ENCODE measurements around the gene POLR2C. TPM values are rescaled to one million over a fixed set of nuclear protein-coding genes. Genes with fewer than 3 reads are reported as not detected.

The POLR2C gene
- total and polyA plus RNA-seq, 2 experiments from 2014 or later, result 37.6 to 123 TPM

GRCh38 chr16:57516773-57517172 lies 54.3 kb downstream of the POLR2C start (continued):
- TF ChIP-seq REST (IDR thresholded peaks at IDR 0.05; ENCODE audit: unreplicated experiment) (no peak), EZH2phosphoT487 (IDR thresholded peaks at IDR 0.05; ENCODE audit: unreplicated experiment) (no peak), STAT1 (IDR thresholded peaks at IDR 0.05; ENCODE audit: unreplicated experiment) (no peak)

- H3F3A ChIP-seq (replicated peaks; ENCODE audit: low read depth), result no peaks in the 10 kb centered on the region
- H4K20me1 ChIP-seq (replicated peaks; ENCODE audit: insufficient read depth), result no peaks in the 10 kb centered on the region
- TF ChIP-seq ZNF462 (CRISPR knock-in tag; IDR thresholded peaks at IDR 0.05), result no peak
- no peak for TF ChIP-seq ETS1 (IDR thresholded peaks at IDR 0.05)
- no peak for TF ChIP-seq NANOG (IDR thresholded peaks at IDR 0.05; ENCODE audit: borderline replicate concordance)
- TF ChIP-seq CREB1 (CRISPR knock-in tag; IDR thresholded peaks at IDR 0.05; ENCODE audit: low read depth), result no peak
- no peak for TF ChIP-seq REST (IDR thresholded peaks at IDR 0.05; ENCODE audit: unreplicated experiment)
- no peak for TF ChIP-seq POLR2AphosphoS5 (IDR thresholded peaks at IDR 0.05; ENCODE audit: low read depth)
Measured at GRCh38 chr16:57517397-57518367, 55.2 kb downstream of the POLR2C start.

More at GRCh38 chr16:57517397-57518367, 55.2 kb downstream of the POLR2C start:
- no peak for ATAC-seq
- Mint-ChIP-seq H3K36me3 (ENCODE audit: low read depth) (peaks cover 6% of the 10 kb centered on the region; the same call in 1 of the 3 replicates), H3K9me3 (no peaks in the 10 kb centered on the region; the same call in 2 of the 3 replicates), H3K27me3 (ENCODE audit: insufficient read depth, low read depth, poor library complexity) (peaks cover 14% of the 10 kb centered on the region), H3K4me3 (no peak overlapping the region), H3K27ac (no peak overlapping the region), H3K4me1 (peaks cover 9% of the 10 kb centered on the region; the same call in 2 of the 3 replicates)
- DNase-seq (ENCODE audit: low spot score), result no peak
- no peak overlapping the region for H3K4me3 ChIP-seq
- H3K4me1 ChIP-seq (ENCODE audit: insufficient read depth), result 0 out of 2 replicates have a peak, but pooled peaks cover 4% of the 10 kb centered on the region
- H3K4me2 ChIP-seq, result no peak overlapping the region
- H3K27me3 ChIP-seq (ENCODE audit: insufficient read depth), result no peaks in the 10 kb centered on the region
- no peak overlapping the region for H3K27ac ChIP-seq (ENCODE audit: low read depth)
- no peaks in the 10 kb centered on the region for H3K9me2 ChIP-seq (ENCODE audit: insufficient read depth)
- no peaks in the 10 kb centered on the region for H3K36me3 ChIP-seq (ENCODE audit: insufficient read depth)
- H2AFZ ChIP-seq, result no peak overlapping the region
- no peaks in the 10 kb centered on the region for H3K79me2 ChIP-seq (replicated peaks; ENCODE audit: insufficient read depth)

All from GM23338 (cell line).